BLaER1 (cell line): ENCODE results near the gene KCNMB4.

Experiments
- H3K27ac ChIP-seq: shearing (Covaris generic); formaldehyde crosslinking; 2 replicates; pipeline ENCODE4 v1.8.1; 2022
- H3K27me3 ChIP-seq: shearing (Covaris generic); formaldehyde crosslinking; 2 replicates; pipeline ENCODE4 v1.8.1; 2022
- H3K36me3 ChIP-seq: shearing (Covaris generic); formaldehyde crosslinking; 2 replicates; pipeline ENCODE4 v1.8.1; 2022
- H3K4me1 ChIP-seq: shearing (Covaris generic); formaldehyde crosslinking; 2 replicates; pipeline ENCODE4 v1.8.1; 2022
- H3K4me2 ChIP-seq: shearing (Covaris generic); formaldehyde crosslinking; 2 replicates; pipeline ENCODE4 v1.8.1; 2022
- H3K4me3 ChIP-seq: shearing (Covaris generic); formaldehyde crosslinking; 2 replicates; pipeline ENCODE4 v1.8.1; 2022
- H3K9ac ChIP-seq: shearing (Covaris generic); formaldehyde crosslinking; 2 replicates; pipeline ENCODE4 v1.8.1; 2022
- H3K9me3 ChIP-seq: shearing (Covaris generic); formaldehyde crosslinking; 2 replicates; pipeline ENCODE4 v1.8.1; 2022
- H4K20me1 ChIP-seq: shearing (Covaris generic); formaldehyde crosslinking; 2 replicates; pipeline ENCODE4 v1.8.1; 2022
- Cebpa-rat ChIP-seq: shearing (Covaris generic); IDR thresholded peaks from 2 replicates; pipeline ENCODE4 v1.8.1; 2022

Gene KCNMB4

GRCh38 chr12:70365648-70366518 lies at the start of gene KCNMB4:
Gene KCNMB4 (plus strand): TSS chr12:70366290. CDS start chr12:70366735, 445 bp downstream.
- no peak within 1 kb of the TSS for H3K27ac ChIP-seq
- TF ChIP-seq Cebpa-rat = no peak
- peak within 1 kb of the TSS; percentile 78 for H3K4me3 ChIP-seq
- H3K27me3 ChIP-seq = peaks cover 56% of the 10 kb centered on the region
- peaks cover 19% of the 10 kb centered on the region for H3K4me1 ChIP-seq
- peaks cover 31% of the 10 kb centered on the region for H4K20me1 ChIP-seq
- H3K36me3 ChIP-seq = no peaks in the 10 kb centered on the region
- peak within 1 kb of the TSS; percentile 57 for H3K9ac ChIP-seq
- no peaks in the 10 kb centered on the region for H3K9me3 ChIP-seq
- H3K4me2 ChIP-seq = peak within 1 kb of the TSS; percentile 88

- H3K9ac ChIP-seq = no peak overlapping the region
- H3K4me3 ChIP-seq = peak overlapping the region; percentile 11; the same call in 1 of the 2 replicates
- H3K4me2 ChIP-seq = peak overlapping the region; percentile 72
- peaks cover 54% of the 10 kb centered on the region for H4K20me1 ChIP-seq
- H3K36me3 ChIP-seq = peaks cover 33% of the 10 kb centered on the region
- TF ChIP-seq Cebpa-rat = no peak
- no peaks in the 10 kb centered on the region for H3K27me3 ChIP-seq
- H3K27ac ChIP-seq = peak overlapping the region; percentile 68
- peaks cover 47% of the 10 kb centered on the region for H3K4me1 ChIP-seq
- H3K9me3 ChIP-seq = no peaks in the 10 kb centered on the region
These were observed 48.3 kb upstream of the KCNMB4 start for GRCh38 chr12:70317781-70318180.

GRCh38 chr12:70319605-70320004 lies 46.5 kb upstream of the KCNMB4 start:
- no peak for TF ChIP-seq Cebpa-rat
- H3K36me3 ChIP-seq = peaks cover 41% of the 10 kb centered on the region

GRCh38 chr12:70321191-70321590 lies 44.9 kb upstream of the KCNMB4 start:
- Histone ChIP-seq H3K36me3 (peaks cover 47% of the 10 kb centered on the region), H3K27me3 (no peaks in the 10 kb centered on the region), H3K9ac (no peak overlapping the region), H3K9me3 (no peaks in the 10 kb centered on the region), H3K4me3 (no peak overlapping the region), H3K4me1 (peaks cover 40% of the 10 kb centered on the region), H3K27ac (no peak overlapping the region), H3K4me2 (no peak overlapping the region), H4K20me1 (peaks cover 27% of the 10 kb centered on the region)
- TF ChIP-seq Cebpa-rat = no peak

More at GRCh38 chr12:70319605-70320004, 46.5 kb upstream of the KCNMB4 start:
- Histone ChIP-seq H3K4me2 (peak overlapping the region; percentile 72), H3K27ac (0 out of 2 replicates have a peak overlapping the region, but pooled peaks have one; percentile 20), H3K27me3 (no peaks in the 10 kb centered on the region), H3K4me3 (no peak overlapping the region), H3K9me3 (no peaks in the 10 kb centered on the region), H4K20me1 (peaks cover 37% of the 10 kb centered on the region), H3K9ac (no peak overlapping the region), H3K4me1 (peaks cover 46% of the 10 kb centered on the region)

GRCh38 chr12:70327541-70327940 lies 38.5 kb upstream of the KCNMB4 start:
- Histone ChIP-seq H3K4me1 (no peaks in the 10 kb centered on the region), H3K27ac (no peak overlapping the region), H3K9me3 (no peaks in the 10 kb centered on the region), H3K9ac (no peak overlapping the region), H4K20me1 (0 out of 2 replicates have a peak, but pooled peaks cover 12% of the 10 kb centered on the region), H3K4me2 (no peak overlapping the region), H3K27me3 (no peaks in the 10 kb centered on the region), H3K36me3 (peaks cover 56% of the 10 kb centered on the region), H3K4me3 (no peak overlapping the region)
- TF ChIP-seq Cebpa-rat = no peak

GRCh38 chr12:70329728-70330127 lies 36.4 kb upstream of the KCNMB4 start:
- Histone ChIP-seq H3K4me3 (no peak overlapping the region), H4K20me1 (0 out of 2 replicates have a peak, but pooled peaks cover 15% of the 10 kb centered on the region), H3K9me3 (no peaks in the 10 kb centered on the region), H3K4me2 (no peak overlapping the region), H3K9ac (no peak overlapping the region), H3K4me1 (peaks cover 13% of the 10 kb centered on the region), H3K27me3 (no peaks in the 10 kb centered on the region), H3K36me3 (peaks cover 34% of the 10 kb centered on the region), H3K27ac (no peak overlapping the region)
- TF ChIP-seq Cebpa-rat = no peak

- no peak for TF ChIP-seq Cebpa-rat
- Histone ChIP-seq H3K9me3 (no peaks in the 10 kb centered on the region), H3K4me1 (peaks cover 17% of the 10 kb centered on the region), H3K27me3 (no peaks in the 10 kb centered on the region), H3K9ac (no peak overlapping the region), H3K27ac (no peak overlapping the region), H3K36me3 (peaks cover 31% of the 10 kb centered on the region), H4K20me1 (0 out of 2 replicates have a peak, but pooled peaks cover 19% of the 10 kb centered on the region), H3K4me3 (no peak overlapping the region), H3K4me2 (no peak overlapping the region)
These were observed 35.9 kb upstream of the KCNMB4 start for GRCh38 chr12:70330158-70330557.

GRCh38 chr12:70332236-70332635 lies 33.9 kb upstream of the KCNMB4 start:
- H3K27me3 ChIP-seq = no peaks in the 10 kb centered on the region
- H3K4me2 ChIP-seq = no peak overlapping the region
- H3K9ac ChIP-seq = no peak overlapping the region
- H3K4me1 ChIP-seq = peaks cover 24% of the 10 kb centered on the region
- no peak overlapping the region for H3K27ac ChIP-seq
- H3K4me3 ChIP-seq = no peak overlapping the region
- TF ChIP-seq Cebpa-rat = no peak
- H3K9me3 ChIP-seq = no peaks in the 10 kb centered on the region
- 0 out of 2 replicates have a peak, but pooled peaks cover 23% of the 10 kb centered on the region for H4K20me1 ChIP-seq
- peaks cover 35% of the 10 kb centered on the region for H3K36me3 ChIP-seq

GRCh38 chr12:70334742-70335141 lies 31.3 kb upstream of the KCNMB4 start:
- Histone ChIP-seq H3K36me3 (peaks cover 41% of the 10 kb centered on the region), H3K27ac (no peak overlapping the region), H3K4me3 (no peak overlapping the region)

GRCh38 chr12:70338531-70338930 lies 27.6 kb upstream of the KCNMB4 start:
- Histone ChIP-seq H3K9ac (no peak overlapping the region), H3K4me3 (no peak overlapping the region), H3K27me3 (no peaks in the 10 kb centered on the region), H3K27ac (no peak overlapping the region), H3K4me2 (no peak overlapping the region), H3K36me3 (peaks cover 63% of the 10 kb centered on the region), H4K20me1 (0 out of 2 replicates have a peak, but pooled peaks cover 11% of the 10 kb centered on the region), H3K9me3 (no peaks in the 10 kb centered on the region), H3K4me1 (peaks cover 18% of the 10 kb centered on the region)
- no peak for TF ChIP-seq Cebpa-rat

More at GRCh38 chr12:70334742-70335141, 31.3 kb upstream of the KCNMB4 start:
- Histone ChIP-seq H3K9ac (no peak overlapping the region), H3K9me3 (no peaks in the 10 kb centered on the region), H3K4me2 (peak overlapping the region; percentile 62), H4K20me1 (0 out of 2 replicates have a peak, but pooled peaks cover 17% of the 10 kb centered on the region), H3K27me3 (no peaks in the 10 kb centered on the region), H3K4me1 (peaks cover 24% of the 10 kb centered on the region)
- TF ChIP-seq Cebpa-rat = no peak
